Progenitor cell of endocrine pancreas (in vitro differentiated cells): ENCODE measurements around the gene OSM. TPM values are rescaled to one million over a fixed set of nuclear protein-coding genes. Genes with fewer than 3 reads are reported as not detected.

Experiments
- DNase-seq: peaks from one replicate; pipeline ENCODE4 v3.0.0; 2021; ENCODE audit warnings: low spot score; ENCODE audit not compliant: unreplicated experiment
- H3K27ac Mint-ChIP-seq: 2 replicates; pipeline ENCODE4 v1.8.0; 2021; ENCODE audit warnings: mild to moderate bottlenecking, moderate library complexity, mixed read lengths
- H3K27me3 Mint-ChIP-seq: 2 replicates; pipeline ENCODE4 v1.8.0; 2021; ENCODE audit warnings: mixed read lengths
- H3K36me3 Mint-ChIP-seq: 2 replicates; pipeline ENCODE4 v1.8.0; 2022; ENCODE audit warnings: mixed read lengths; ENCODE audit not compliant: insufficient read depth
- H3K4me1 Mint-ChIP-seq: 2 replicates; pipeline ENCODE4 v1.8.0; 2021; ENCODE audit warnings: low read depth, mixed read lengths
- H3K4me3 Mint-ChIP-seq: 2 replicates; pipeline ENCODE4 v1.8.0; 2021; ENCODE audit warnings: low read depth, mild to moderate bottlenecking, moderate library complexity, mixed read lengths
- H3K9me3 Mint-ChIP-seq: 2 replicates; pipeline ENCODE4 v1.8.0; 2021; ENCODE audit warnings: low read depth, mixed read lengths
- CTCF ChIP-seq: fragments of 200-600 bp; sonication (generic); IDR thresholded peaks from one replicate; pipeline ENCODE4 v1.5.0; 2021; ENCODE audit warnings: antibody characterized with exemption, mild to moderate bottlenecking; ENCODE audit not compliant: unreplicated experiment
- total RNA-seq: library from RNA; stranded (reverse); gene quantifications from 2 replicates; pipeline ENCODE4 v1.2.1, GENCODE V29; 2021

Gene OSM
- total RNA-seq, 1 donor from 2014 or later, result not detected

GRCh38 chr22:30244641-30245040 lies 22.0 kb downstream of the OSM start:
- Mint-ChIP-seq H3K27ac (no peak overlapping the region), H3K27me3 (peaks cover 23% of the 10 kb centered on the region), H3K9me3 (no peaks in the 10 kb centered on the region), H3K36me3 (no peaks in the 10 kb centered on the region), H3K4me3 (peak overlapping the region; percentile 16), H3K4me1 (peaks cover 19% of the 10 kb centered on the region)
- no peak for DNase-seq
- TF ChIP-seq CTCF, result no peak

- Mint-ChIP-seq H3K4me1 (peaks cover 16% of the 10 kb centered on the region), H3K27ac (no peak overlapping the region), H3K9me3 (no peaks in the 10 kb centered on the region)
These were observed 22.6 kb downstream of the OSM start for GRCh38 chr22:30244066-30244465.

GRCh38 chr22:30243661-30244060 lies 23.0 kb downstream of the OSM start:
- Mint-ChIP-seq H3K4me1 (peaks cover 18% of the 10 kb centered on the region), H3K27ac (no peak overlapping the region), H3K36me3 (no peaks in the 10 kb centered on the region), H3K27me3 (peaks cover 23% of the 10 kb centered on the region), H3K4me3 (no peak overlapping the region), H3K9me3 (no peaks in the 10 kb centered on the region)
- no peak for DNase-seq
- TF ChIP-seq CTCF, result no peak

More at GRCh38 chr22:30244066-30244465, 22.6 kb downstream of the OSM start:
- Mint-ChIP-seq H3K4me3 (no peak overlapping the region), H3K36me3 (no peaks in the 10 kb centered on the region), H3K27me3 (peaks cover 23% of the 10 kb centered on the region)
- no peak for TF ChIP-seq CTCF
- DNase-seq, result no peak

GRCh38 chr22:30241576-30242371 lies 24.9 kb downstream of the OSM start:
- H3K36me3 Mint-ChIP-seq, result no peaks in the 10 kb centered on the region
- TF ChIP-seq CTCF, result no peak
- H3K4me3 Mint-ChIP-seq, result no peak overlapping the region
- peaks cover 16% of the 10 kb centered on the region for H3K4me1 Mint-ChIP-seq
- H3K9me3 Mint-ChIP-seq, result no peaks in the 10 kb centered on the region
- H3K27me3 Mint-ChIP-seq, result peaks cover 20% of the 10 kb centered on the region
- H3K27ac Mint-ChIP-seq, result no peak overlapping the region
- DNase-seq, result no peak

- H3K27me3 Mint-ChIP-seq, result peaks cover 18% of the 10 kb centered on the region
- H3K27ac Mint-ChIP-seq, result no peak overlapping the region
- H3K36me3 Mint-ChIP-seq, result no peaks in the 10 kb centered on the region
- peaks cover 11% of the 10 kb centered on the region for H3K4me1 Mint-ChIP-seq
- no peaks in the 10 kb centered on the region for H3K9me3 Mint-ChIP-seq
- TF ChIP-seq CTCF, result no peak
- H3K4me3 Mint-ChIP-seq, result no peak overlapping the region
- no peak for DNase-seq
These were observed 25.9 kb downstream of the OSM start for GRCh38 chr22:30240541-30241417.
